Suprapubic skin (tissue), 4 donors: ENCODE results near the gene NKAIN2. TPM values are rescaled to one million over a fixed set of nuclear protein-coding genes. Genes with fewer than 3 reads are reported as not detected.
"Not testable (repeated sequence)": the region's sequence is repeated elsewhere in the genome, so short reads cannot be mapped to it uniquely, and the experiment has no call there.

ENCODE experiments used
- DNase-seq, 2 donors: peaks; one replicate each; pipeline ENCODE4 v3.0.0-alpha.2; 2019; ENCODE audit warnings: low spot score in 2 of 2
- H3K27ac ChIP-seq: fragments of 200-600 bp; sonication (generic); one replicate; pipeline ENCODE4 v1.5.1; 2019
- H3K27me3 ChIP-seq: fragments of 200-600 bp; sonication (generic); one replicate; pipeline ENCODE4 v1.5.1; 2019
- H3K36me3 ChIP-seq: fragments of 200-600 bp; sonication (generic); one replicate; pipeline ENCODE4 v1.5.1; 2019
- H3K4me1 ChIP-seq: fragments of 200-600 bp; sonication (generic); one replicate; pipeline ENCODE4 v1.5.1; 2019
- H3K4me3 ChIP-seq: fragments of 200-600 bp; sonication (generic); one replicate; pipeline ENCODE4 v1.5.1; 2019; ENCODE audit warnings: mild to moderate bottlenecking
- H3K9me3 ChIP-seq: fragments of 200-600 bp; sonication (generic); one replicate; pipeline ENCODE4 v1.5.1; 2019
- CTCF ChIP-seq, 2 donors: fragments of 200-600 bp in 1 of 2; fragments of 450-650 bp in 1 of 2; sonication (generic) in 1 of 2; IDR thresholded peaks; one replicate each; pipeline ENCODE4 v1.5.1; 2016 to 2019; ENCODE audit warnings: antibody characterized with exemption in 2 of 2, mild to moderate bottlenecking in 1 of 2, moderate library complexity in 1 of 2
- EP300 ChIP-seq: sonication (generic); formaldehyde crosslinking; IDR thresholded peaks from one replicate; pipeline ENCODE4 v1.6.1; 2017; ENCODE audit warnings: antibody characterized with exemption
- POLR2A ChIP-seq, 2 donors: fragments of 450-650 bp; IDR thresholded peaks; one replicate each; pipeline ENCODE4 v1.6.1; 2017; ENCODE audit warnings: antibody characterized with exemption in 2 of 2, mild to moderate bottlenecking in 2 of 2, moderate library complexity in 2 of 2
- POLR2AphosphoS5 ChIP-seq, 3 donors: sonication (generic); formaldehyde crosslinking; IDR thresholded peaks; one replicate each; pipeline ENCODE4 v1.6.1; 2017; ENCODE audit warnings: antibody characterized with exemption in 3 of 3
- WGBS: methylation state at CpG from one replicate; pipeline ENCODE4 v1.1.5; 2018; 5-methylcytosine and 5-hydroxymethylcytosine counted together
- total RNA-seq, 4 donors: library from RNA; depleted of rRNA; stranded (reverse); fragments of >200 nt; gene quantifications; one replicate each; pipeline ENCODE4 v1.1.0, GENCODE V29; 2016

Gene NKAIN2
- total RNA-seq, 4 donors from 2014 or later = 0.40 TPM; not detected in 3

- 65% methylated on average over 2 of the region's 2 CpGs for WGBS
- no peaks in the 10 kb centered on the region for H3K9me3 ChIP-seq
These were observed 344.7 kb downstream of the NKAIN2 start for GRCh38 chr6:124148236-124148957.

GRCh38 chr6:124149646-124150045 lies 346.0 kb downstream of the NKAIN2 start:
- Histone ChIP-seq H3K36me3 (no peaks in the 10 kb centered on the region), H3K9me3 (no peaks in the 10 kb centered on the region), H3K4me1 (no peaks in the 10 kb centered on the region), H3K4me3 (no peak overlapping the region), H3K27me3 (no peaks in the 10 kb centered on the region), H3K27ac (no peak overlapping the region)
- no peak for DNase-seq
- 86% methylated on average over 4 of the region's 4 CpGs for WGBS
- TF ChIP-seq POLR2AphosphoS5 (IDR thresholded peaks at IDR 0.05) = no peak
- no peak for TF ChIP-seq POLR2A (IDR thresholded peaks at IDR 0.05)
- TF ChIP-seq CTCF (IDR thresholded peaks at IDR 0.05) = no peak
- TF ChIP-seq EP300 = no peak

More at GRCh38 chr6:124148236-124148957, 344.7 kb downstream of the NKAIN2 start:
- H3K4me3 ChIP-seq = no peak overlapping the region
- H3K36me3 ChIP-seq = no peaks in the 10 kb centered on the region
- no peak overlapping the region for H3K27ac ChIP-seq
- H3K4me1 ChIP-seq = no peaks in the 10 kb centered on the region
- DNase-seq = no peak
- H3K27me3 ChIP-seq = no peaks in the 10 kb centered on the region
- TF ChIP-seq CTCF (IDR thresholded peaks at IDR 0.05) (no peak), EP300 (no peak), POLR2AphosphoS5 (IDR thresholded peaks at IDR 0.05) (no peak), POLR2A (IDR thresholded peaks at IDR 0.05) (no peak)

GRCh38 chr6:124158024-124158423 lies 354.4 kb downstream of the NKAIN2 start:
- DNase-seq = no peak
- no peak for TF ChIP-seq POLR2A (IDR thresholded peaks at IDR 0.05)
- TF ChIP-seq CTCF (IDR thresholded peaks at IDR 0.05) = no peak
- TF ChIP-seq POLR2AphosphoS5 (IDR thresholded peaks at IDR 0.05) = no peak
- Histone ChIP-seq H3K36me3 (no peaks in the 10 kb centered on the region), H3K4me1 (no peaks in the 10 kb centered on the region), H3K9me3 (no peaks in the 10 kb centered on the region), H3K27ac (no peak overlapping the region), H3K27me3 (no peaks in the 10 kb centered on the region), H3K4me3 (no peak overlapping the region)
- 74% methylated on average over 1 of the region's 1 CpG for WGBS

- no peak for DNase-seq
- Histone ChIP-seq H3K36me3 (no peaks in the 10 kb centered on the region), H3K4me1 (no peaks in the 10 kb centered on the region), H3K27ac (no peak overlapping the region), H3K9me3 (no peaks in the 10 kb centered on the region), H3K4me3 (no peak overlapping the region), H3K27me3 (no peaks in the 10 kb centered on the region)
- TF ChIP-seq CTCF (IDR thresholded peaks at IDR 0.05) = no peak
- WGBS = 72% methylated on average over 3 of the region's 3 CpGs
These were observed 360.0 kb downstream of the NKAIN2 start for GRCh38 chr6:124163676-124164075.

- DNase-seq = no peak
- Histone ChIP-seq H3K9me3 (no peaks in the 10 kb centered on the region), H3K36me3 (no peaks in the 10 kb centered on the region), H3K4me3 (no peak overlapping the region), H3K27ac (no peak overlapping the region), H3K4me1 (no peaks in the 10 kb centered on the region), H3K27me3 (no peaks in the 10 kb centered on the region)
- TF ChIP-seq POLR2A (IDR thresholded peaks at IDR 0.05) (no peak), EP300 (no peak), POLR2AphosphoS5 (IDR thresholded peaks at IDR 0.05) (no peak), CTCF (IDR thresholded peaks at IDR 0.05) (no peak)
- 68% methylated on average over 7 of the region's 7 CpGs for WGBS
These were observed 360.7 kb downstream of the NKAIN2 start for GRCh38 chr6:124164343-124164742.

- not testable (repeated sequence) for H3K36me3 ChIP-seq, H3K9me3 ChIP-seq, H3K4me1 ChIP-seq, H3K4me3 ChIP-seq, H3K27me3 ChIP-seq, DNase-seq, H3K27ac ChIP-seq
- WGBS = 85% methylated on average over 1 of the region's 1 CpG
These were observed 363.6 kb downstream of the NKAIN2 start for GRCh38 chr6:124167249-124167648.
